Keratinocyte (primary cell): ENCODE results near the gene METTL9.

Experiments
- CTCF ChIP-seq, 3 experiments: IDR thresholded peaks in 1 of 3; conservative IDR thresholded peaks in 1 of 3; optimal IDR thresholded peaks in 1 of 3; 2 replicates in 2 of 3; 3 replicates in 1 of 3; pipeline versions ENCODE3 to v1.5.1; 2011; ENCODE audit warnings: low read length in 3 of 3, mild to moderate bottlenecking in 3 of 3, moderate library complexity in 2 of 3, control low read depth in 1 of 3, inconsistent platforms in 1 of 3; ENCODE audit not compliant: insufficient read depth in 2 of 3; ENCODE audit errors: extremely low read depth in 1 of 3
- EZH2 ChIP-seq: IDR thresholded peaks from one replicate; pipeline ENCODE4 v1.6.1; 2012; ENCODE audit warnings: inconsistent platforms, mild to moderate bottlenecking, low read length, moderate library complexity

GRCh38 chr16:21667575-21667974 is 68.2 kb downstream of the METTL9 start:
- no peak for TF ChIP-seq CTCF (optimal IDR thresholded peaks at IDR 0.05 in 1 of 3, IDR thresholded peaks at IDR 0.05 in 1 of 3, conservative IDR thresholded peaks at IDR 0.05 in 1 of 3; ENCODE audit: extremely low read depth in 1 of 3, insufficient read depth in 2 of 3, low read length in 3 of 3)
- TF ChIP-seq EZH2 = no peak
